Keratinocyte (primary cell): ENCODE measurements around the gene TCERG1L. TPM values are rescaled to one million over a fixed set of nuclear protein-coding genes. Genes with fewer than 3 reads are reported as not detected.

ENCODE experiments used
- DNase-seq: peaks from one replicate; pipeline ENCODE4 v3.0.0-alpha.2; 2011; ENCODE audit warnings: low read depth, missing footprints, low spot score
- FAIRE-seq: peaks from 2 replicates; lab custom pipeline; 2011; peaks lifted over from hg19 to GRCh38; lab: Jason Lieb, UNC
- H2AFZ ChIP-seq: 2 replicates; pipeline ENCODE4 v1.6.0; 2012; ENCODE audit warnings: low read length, control low read depth, inconsistent platforms; ENCODE audit not compliant: control insufficient read depth
- H3K27ac ChIP-seq: 2 replicates; pipeline ENCODE4 v1.5.1; 2011; ENCODE audit warnings: low read length; ENCODE audit not compliant: control insufficient read depth, insufficient read depth
- H3K27me3 ChIP-seq: 3 replicates; pipeline ENCODE4 v1.6.0; 2011; ENCODE audit warnings: low read length; ENCODE audit not compliant: control insufficient read depth, insufficient read depth; ENCODE audit errors: extremely low read depth
- H3K36me3 ChIP-seq, 2 experiments: 2 replicates in 1 of 2; 3 replicates in 1 of 2; pipeline ENCODE4 v1.5.1; 2011; ENCODE audit warnings: low read length in 2 of 2, mild to moderate bottlenecking in 1 of 2; ENCODE audit not compliant: control insufficient read depth in 2 of 2, insufficient read depth in 2 of 2; ENCODE audit errors: extremely low read depth in 1 of 2
- H3K4me1 ChIP-seq: 3 replicates; pipeline ENCODE4 v1.5.1; 2011; ENCODE audit warnings: low read length; ENCODE audit not compliant: control insufficient read depth, insufficient read depth; ENCODE audit errors: extremely low read depth
- H3K4me2 ChIP-seq: 3 replicates; pipeline ENCODE4 v1.6.0; 2011; ENCODE audit warnings: low read depth, low read length; ENCODE audit not compliant: control insufficient read depth, insufficient read depth; ENCODE audit errors: extremely low read depth
- H3K4me3 ChIP-seq, 3 experiments: fragments of 200-600 bp in 1 of 3; sonication (generic) in 1 of 3; 2 replicates in 2 of 3; 3 replicates in 1 of 3; pipeline ENCODE4 v1.5.1; 2011 to 2016; ENCODE audit warnings: low read length in 3 of 3, mild to moderate bottlenecking in 3 of 3, control low read depth in 2 of 3, inconsistent platforms in 1 of 3, low read depth in 1 of 3, mixed read lengths in 1 of 3, mixed run types in 1 of 3, moderate library complexity in 1 of 3; ENCODE audit not compliant: control insufficient read depth in 2 of 3, insufficient read depth in 2 of 3; ENCODE audit errors: extremely low read depth in 1 of 3
- H3K79me2 ChIP-seq: 2 replicates; pipeline ENCODE4 v1.6.0; 2012; ENCODE audit warnings: low read length; ENCODE audit not compliant: control insufficient read depth, insufficient read depth
- H3K9ac ChIP-seq: 3 replicates; pipeline ENCODE4 v1.6.0; 2011; ENCODE audit warnings: low read length; ENCODE audit not compliant: control insufficient read depth, insufficient read depth; ENCODE audit errors: extremely low read depth
- H3K9me1 ChIP-seq: 3 replicates; pipeline ENCODE4 v1.6.0; 2011; ENCODE audit warnings: low read length; ENCODE audit not compliant: control insufficient read depth, insufficient read depth; ENCODE audit errors: extremely low read depth
- H3K9me3 ChIP-seq: 2 replicates; pipeline ENCODE4 v1.5.1; 2012; ENCODE audit warnings: low read depth, low read length; ENCODE audit not compliant: control insufficient read depth
- H4K20me1 ChIP-seq: 3 replicates; pipeline ENCODE4 v1.6.0; 2011; ENCODE audit warnings: low read length; ENCODE audit not compliant: control insufficient read depth, insufficient read depth; ENCODE audit errors: extremely low read depth
- CTCF ChIP-seq, 3 experiments: IDR thresholded peaks in 1 of 3; conservative IDR thresholded peaks in 1 of 3; optimal IDR thresholded peaks in 1 of 3; 2 replicates in 2 of 3; 3 replicates in 1 of 3; pipeline versions ENCODE3 to v1.5.1; 2011; ENCODE audit warnings: low read length in 3 of 3, mild to moderate bottlenecking in 3 of 3, moderate library complexity in 2 of 3, control low read depth in 1 of 3, inconsistent platforms in 1 of 3; ENCODE audit not compliant: insufficient read depth in 2 of 3; ENCODE audit errors: extremely low read depth in 1 of 3
- EZH2 ChIP-seq: IDR thresholded peaks from one replicate; pipeline ENCODE4 v1.6.1; 2012; ENCODE audit warnings: inconsistent platforms, mild to moderate bottlenecking, low read length, moderate library complexity
- dilution Hi-C: fragments of 300-500 bp; cut with MboI; formaldehyde crosslinking; loops from one replicate; pipeline ENCODE4 v1.7.0; 2020; ENCODE audit warnings: low sequenced_read_pairs; ENCODE audit not compliant: extremely low pct_ligation_motif_present
- polyA plus RNA-seq, 5 experiments: library from polyadenylated mRNA; depleted of rRNA in 3 of 5; stranded (reverse) in 3 of 5; stranded (forward) in 1 of 5; unstranded in 1 of 5; fragments of >200 nt; gene quantifications; 1 replicate in 1 of 5; 2 replicates in 3 of 5; 3 replicates in 1 of 5; pipeline versions ENCODE4 v1.2.1 to v1.2.3, GENCODE V29; 2011 to 2012; ENCODE audit warnings: missing spikeins in 2 of 5, low read depth in 1 of 5, low replicate concordance in 1 of 5

Gene TCERG1L
- polyA plus RNA-seq, 1 donor (not counting 4 experiments of a cell fraction or from before 2014, with no cell fraction given) = not detected

DNA sequence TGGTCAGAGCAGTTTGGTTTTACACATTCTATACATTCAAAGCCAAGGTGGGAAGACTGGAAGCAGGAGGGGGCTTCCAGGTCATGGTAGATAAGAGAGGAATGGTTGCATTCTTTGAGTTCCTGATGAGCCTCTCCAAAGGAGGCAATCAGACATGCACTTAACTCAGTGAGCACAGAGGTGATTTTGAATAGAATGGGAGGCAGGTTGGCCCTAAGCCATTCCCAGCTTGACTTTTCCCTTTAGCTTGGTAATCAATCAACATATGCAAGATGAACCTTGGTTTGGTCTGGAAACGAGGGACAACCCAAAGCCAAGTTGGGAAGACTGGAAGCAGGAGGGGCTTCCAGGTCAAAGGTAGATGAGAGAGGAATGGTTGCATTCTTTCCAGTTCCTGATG, 31.4 kb downstream of the TCERG1L start:
- H3K9ac ChIP-seq = no peak overlapping the region
- TF ChIP-seq EZH2 (no peak), CTCF (optimal IDR thresholded peaks at IDR 0.05 in 1 of 3, IDR thresholded peaks at IDR 0.05 in 1 of 3, conservative IDR thresholded peaks at IDR 0.05 in 1 of 3; ENCODE audit: extremely low read depth in 1 of 3, insufficient read depth in 2 of 3, low read length in 3 of 3) (no peak)
- H3K4me3 ChIP-seq = no peak overlapping the region
- DNase-seq = no peak
- H4K20me1 ChIP-seq = no peaks in the 10 kb centered on the region
- no peaks in the 10 kb centered on the region for H3K36me3 ChIP-seq
- no peaks in the 10 kb centered on the region for H3K9me1 ChIP-seq
- no peaks in the 10 kb centered on the region for H3K79me2 ChIP-seq
- H2AFZ ChIP-seq = no peak overlapping the region
- H3K27ac ChIP-seq = no peak overlapping the region
- no peaks in the 10 kb centered on the region for H3K27me3 ChIP-seq
- H3K9me3 ChIP-seq = peaks cover 2% of the 10 kb centered on the region
- no peak for FAIRE-seq
- no peaks in the 10 kb centered on the region for H3K4me1 ChIP-seq
- dilution Hi-C loops = no loop called here
- H3K4me2 ChIP-seq = no peak overlapping the region

GRCh38 chr10:131279516-131279915, 32.0 kb downstream of the TCERG1L start:
- no peak overlapping the region for H3K27ac ChIP-seq
- H4K20me1 ChIP-seq = no peaks in the 10 kb centered on the region
- no peak for TF ChIP-seq EZH2
- TF ChIP-seq CTCF (optimal IDR thresholded peaks at IDR 0.05 in 1 of 3, IDR thresholded peaks at IDR 0.05 in 1 of 3, conservative IDR thresholded peaks at IDR 0.05 in 1 of 3; ENCODE audit: extremely low read depth in 1 of 3, insufficient read depth in 2 of 3, low read length in 3 of 3) = no peak
- no peaks in the 10 kb centered on the region for H3K79me2 ChIP-seq
- no peak for DNase-seq
- H3K27me3 ChIP-seq = no peaks in the 10 kb centered on the region
- H3K4me3 ChIP-seq = no peak overlapping the region
- H3K9ac ChIP-seq = no peak overlapping the region
- FAIRE-seq = no peak
- H3K4me1 ChIP-seq = no peaks in the 10 kb centered on the region
- no peak overlapping the region for H2AFZ ChIP-seq
- H3K9me3 ChIP-seq = peaks cover 2% of the 10 kb centered on the region
- H3K36me3 ChIP-seq = no peaks in the 10 kb centered on the region
- no peaks in the 10 kb centered on the region for H3K9me1 ChIP-seq
- no peak overlapping the region for H3K4me2 ChIP-seq
- dilution Hi-C loops = no loop called here
